ENCODE measurements around the gene GLIPR2. TPM values are rescaled to one million over a fixed set of nuclear protein-coding genes. Genes with fewer than 3 reads are reported as not detected.

The GLIPR2 gene
- total RNA-seq, 4 donors from 2014 or later, result 52.8 to 76.8 (median 59.8) TPM

GRCh38 chr9:36116593-36116992 is 19.9 kb upstream of the GLIPR2 start:
- 81 to 83% methylated on average over 1 to 3 of the region's 3 CpGs for WGBS, 2 donors (ENCODE audit: low coverage in 1 of 2)

GRCh38 chr9:36118201-36118600 is 18.3 kb upstream of the GLIPR2 start:
- no peak for ATAC-seq
- H3K4me1 ChIP-seq, result no peaks in the 10 kb centered on the region
- WGBS, 2 donors (ENCODE audit: low coverage in 1 of 2), result 80 to 92% methylated on average over 2 of the region's 2 CpGs
- H3K4me3 ChIP-seq, result no peak overlapping the region
- H3K9me3 ChIP-seq, result no peaks in the 10 kb centered on the region
- H3K36me3 ChIP-seq, result peaks cover 0 to 68% of the 10 kb centered on the region in 2 donors
- no peak for TF ChIP-seq EP300 (IDR thresholded peaks at IDR 0.05)
- H3K27me3 ChIP-seq, result no peaks in the 10 kb centered on the region
- H3K27ac ChIP-seq, result no peak overlapping the region

More at GRCh38 chr9:36116593-36116992, 19.9 kb upstream of the GLIPR2 start:
- H3K4me3 ChIP-seq, result no peak overlapping the region
- no peaks in the 10 kb centered on the region for H3K4me1 ChIP-seq
- peaks cover 0 to 66% of the 10 kb centered on the region in 2 donors for H3K36me3 ChIP-seq
- H3K27ac ChIP-seq, result no peak overlapping the region
- no peak for ATAC-seq
- H3K27me3 ChIP-seq, result no peaks in the 10 kb centered on the region
- H3K9me3 ChIP-seq, result no peaks in the 10 kb centered on the region
- TF ChIP-seq POLR2A (IDR thresholded peaks at IDR 0.05), result no peak
- TF ChIP-seq POLR2AphosphoS5 (IDR thresholded peaks at IDR 0.05), result no peak
- no peak for TF ChIP-seq EP300 (IDR thresholded peaks at IDR 0.05)
- no peak for TF ChIP-seq CTCF (IDR thresholded peaks at IDR 0.05)

- H3K4me3 ChIP-seq, result no peak overlapping the region
- peaks cover 0 to 72% of the 10 kb centered on the region in 2 donors for H3K36me3 ChIP-seq
- no peak for TF ChIP-seq CTCF (IDR thresholded peaks at IDR 0.05)
- TF ChIP-seq EP300 (IDR thresholded peaks at IDR 0.05), result no peak
- TF ChIP-seq POLR2A (IDR thresholded peaks at IDR 0.05), result no peak
- no peak for TF ChIP-seq POLR2AphosphoS5 (IDR thresholded peaks at IDR 0.05)
- WGBS, 2 donors (ENCODE audit: low coverage in 1 of 2), result 60 to 67% methylated on average over 1 of the region's 15 CpGs
- H3K27me3 ChIP-seq, result no peaks in the 10 kb centered on the region
- no peaks in the 10 kb centered on the region for H3K9me3 ChIP-seq
- no peak overlapping the region for H3K27ac ChIP-seq
- ATAC-seq, result no peak
- no peaks in the 10 kb centered on the region for H3K4me1 ChIP-seq
Measured at GRCh38 chr9:36118706-36119105, 17.8 kb upstream of the GLIPR2 start.

- no peak for ATAC-seq
- 75 to 80% methylated on average over 7 of the region's 7 CpGs for WGBS, 2 donors (ENCODE audit: low coverage in 1 of 2)
- Histone ChIP-seq H3K4me3 (no peak overlapping the region), H3K27me3 (no peaks in the 10 kb centered on the region), H3K36me3 (peaks cover 0 to 76% of the 10 kb centered on the region in 2 donors), H3K9me3 (no peaks in the 10 kb centered on the region), H3K4me1 (no peaks in the 10 kb centered on the region), H3K27ac (no peak overlapping the region)
- TF ChIP-seq EP300 (IDR thresholded peaks at IDR 0.05) (no peak), CTCF (IDR thresholded peaks at IDR 0.05) (no peak), POLR2AphosphoS5 (IDR thresholded peaks at IDR 0.05) (no peak), POLR2A (IDR thresholded peaks at IDR 0.05) (no peak)
Measured at GRCh38 chr9:36119476-36119875, 17.1 kb upstream of the GLIPR2 start.

- Histone ChIP-seq H3K27me3 (no peaks in the 10 kb centered on the region), H3K4me1 (no peaks in the 10 kb centered on the region), H3K9me3 (no peaks in the 10 kb centered on the region), H3K36me3 (peaks cover 0 to 79% of the 10 kb centered on the region in 2 donors), H3K27ac (no peak overlapping the region), H3K4me3 (no peak overlapping the region)
- TF ChIP-seq POLR2AphosphoS5 (IDR thresholded peaks at IDR 0.05) (no peak), CTCF (IDR thresholded peaks at IDR 0.05) (no peak), EP300 (IDR thresholded peaks at IDR 0.05) (no peak), POLR2A (IDR thresholded peaks at IDR 0.05) (no peak)
- ATAC-seq, result no peak
- 67 to 100% methylated on average over 1 to 4 of the region's 4 CpGs for WGBS, 2 donors (ENCODE audit: low coverage in 1 of 2)
Measured at GRCh38 chr9:36120705-36121104, 15.8 kb upstream of the GLIPR2 start.
